Measurements from ENCODE around the gene OR7G3.

GRCh38 chr19:9166846-9167245, 40.1 kb upstream of the OR7G3 start:
- TF ChIP-seq POLR2A (IDR thresholded peaks at IDR 0.05; ENCODE audit: low read depth, low read length) (no peak), TAF1 (IDR thresholded peaks at IDR 0.05; ENCODE audit: low read depth, low read length) (no peak), POLR2AphosphoS5 (IDR thresholded peaks at IDR 0.05; ENCODE audit: low read depth, low read length) (no peak)

All from GM12891 (cell line).